ENCODE measurements around the gene ANXA2. TPM values are rescaled to one million over a fixed set of nuclear protein-coding genes. Genes with fewer than 3 reads are reported as not detected.

ANXA2 gene
- total RNA-seq, 1 experiment from 2014 or later, result 1,903 TPM

GRCh38 chr15:60318216-60318867 is 79.4 kb downstream of the ANXA2 start:
- CTCF ChIA-PET, result no interaction called here

GRCh38 chr15:60316961-60317360 is 80.8 kb downstream of the ANXA2 start:
- intact Hi-C loops (cut with micrococcal nuclease; ENCODE audit: unreplicated experiment), result no loop called here
- in situ Hi-C loops (cut with HindIII; ENCODE audit: low pct_unique_long_range_greater_than_20kb, low sequenced_read_pairs), result no loop called here
- H3K4me1 ChIP-seq (ENCODE audit: control insufficient read depth, insufficient read depth, low read length), result no peaks in the 10 kb centered on the region
- ATAC-seq, result no peak
- DNase-seq (ENCODE audit: low read depth, low spot score), result no peak
- no peak overlapping the region for H3K27ac ChIP-seq (ENCODE audit: low read length)
- BruUV-seq (replicated peaks), result no TSS peak
- POLR2A ChIA-PET, result no interaction called here
- H3K27me3 ChIP-seq (ENCODE audit: control insufficient read depth, insufficient read depth, low read length), result no peaks in the 10 kb centered on the region
- H3K36me3 ChIP-seq (ENCODE audit: control insufficient read depth, insufficient read depth, low read length), result no peaks in the 10 kb centered on the region
- CTCF ChIA-PET, result no interaction called here
- no peak for TF ChIP-seq CTCF (IDR thresholded peaks at IDR 0.05)
- no peaks in the 10 kb centered on the region for H3K9me3 ChIP-seq (ENCODE audit: control insufficient read depth, insufficient read depth, low read depth, low read length)
- no peak overlapping the region for H3K4me3 ChIP-seq (ENCODE audit: low read depth in 2 of 2, low read length in 2 of 2)

More at GRCh38 chr15:60318216-60318867, 79.4 kb downstream of the ANXA2 start:
- BruUV-seq (replicated peaks), result no TSS peak
- no peak for ATAC-seq
- no peak for DNase-seq (ENCODE audit: low read depth, low spot score)
- Histone ChIP-seq H3K9me3 (ENCODE audit: control insufficient read depth, insufficient read depth, low read depth, low read length) (no peaks in the 10 kb centered on the region), H3K36me3 (ENCODE audit: control insufficient read depth, insufficient read depth, low read length) (no peaks in the 10 kb centered on the region), H3K27me3 (ENCODE audit: control insufficient read depth, insufficient read depth, low read length) (no peaks in the 10 kb centered on the region), H3K4me1 (ENCODE audit: control insufficient read depth, insufficient read depth, low read length) (no peaks in the 10 kb centered on the region), H3K4me3 (ENCODE audit: low read depth in 2 of 2, low read length in 2 of 2) (no peak overlapping the region), H3K27ac (ENCODE audit: low read length) (no peak overlapping the region)
- intact Hi-C loops (cut with micrococcal nuclease; ENCODE audit: unreplicated experiment), result no loop called here
- TF ChIP-seq REST (IDR thresholded peaks at IDR 0.05; ENCODE audit: insufficient read depth in 1 of 2, low read depth in 2 of 2, low read length in 1 of 2) (no peak), CTCF (IDR thresholded peaks at IDR 0.05) (no peak), TCF7L2 (IDR thresholded peaks at IDR 0.05; ENCODE audit: low read depth, low read length) (no peak), POLR2AphosphoS5 (IDR thresholded peaks at IDR 0.05; ENCODE audit: low read depth, low read length) (no peak), SIN3A (IDR thresholded peaks at IDR 0.05; ENCODE audit: borderline replicate concordance, insufficient read depth, low read depth, low read length) (no peak)
- in situ Hi-C loops (cut with HindIII; ENCODE audit: low pct_unique_long_range_greater_than_20kb, low sequenced_read_pairs), result no loop called here
- POLR2A ChIA-PET, result interaction anchor here (0.6 kb wide), 1 partner anchor 44 kb away, joined by 6 read pairs; no protein-coding TSS in a partner anchor

Measured in Panc1 (cell line).